Thyroid gland (tissue), 4 donors: ENCODE results near the gene AQP2. TPM values are rescaled to one million over a fixed set of nuclear protein-coding genes. Genes with fewer than 3 reads are reported as not detected.

Experiments used
- DNase-seq, 2 donors: peaks; one replicate each; pipeline ENCODE4 v3.0.0-alpha.2; 2019
- H3K27ac ChIP-seq, 3 donors: fragments of 200-600 bp; sonication (generic); 1 replicate in 2 of 3; 2 replicates in 1 of 3; pipeline ENCODE4 v1.5.1; 2016 to 2019; ENCODE audit warnings: mild to moderate bottlenecking in 1 of 3, moderate library complexity in 1 of 3
- H3K27me3 ChIP-seq: fragments of 200-600 bp; sonication (generic); one replicate; pipeline ENCODE4 v1.5.1; 2019
- H3K36me3 ChIP-seq, 2 donors: fragments of 200-600 bp; sonication (generic); one replicate each; pipeline ENCODE4 v1.5.1; 2016 to 2019
- H3K4me1 ChIP-seq, 2 donors: fragments of 200-600 bp; sonication (generic); one replicate each; pipeline ENCODE4 v1.5.1; 2017 to 2019
- H3K4me3 ChIP-seq, 3 donors: fragments of 200-600 bp; sonication (generic); replicated peaks in 1 of 3; 1 replicate in 2 of 3; 2 replicates in 1 of 3; pipeline ENCODE4 v1.5.1; 2016; ENCODE audit warnings: mild to moderate bottlenecking in 1 of 3
- H3K9me3 ChIP-seq: fragments of 200-600 bp; sonication (generic); one replicate; pipeline ENCODE4 v1.5.1; 2017
- CTCF ChIP-seq, 6 experiments: fragments of 200-600 bp in 3 of 6; fragments of 450-650 bp in 3 of 6; sonication (generic) in 3 of 6; IDR thresholded peaks; one replicate each; pipeline ENCODE4 v1.5.1; 2016 to 2019; ENCODE audit warnings: antibody characterized with exemption in 6 of 6, mild to moderate bottlenecking in 2 of 6, inconsistent platforms in 1 of 6, moderate library complexity in 1 of 6
- POLR2A ChIP-seq, 2 donors: fragments of 450-650 bp; IDR thresholded peaks; one replicate each; pipeline ENCODE4 v1.6.1; 2017; ENCODE audit warnings: antibody characterized with exemption in 2 of 2, mild to moderate bottlenecking in 2 of 2, moderate library complexity in 1 of 2
- WGBS, 2 donors: methylation state at CpG; one replicate each; pipeline ENCODE4 v1.1.5; 2017; 5-methylcytosine and 5-hydroxymethylcytosine counted together
- intact Hi-C: fragments of 100-400 bp; cut with DNase I; formaldehyde crosslinking; loops from one replicate; pipeline ENCODE4 v1.15.1; 2023
- total RNA-seq, 4 donors: library from RNA; depleted of rRNA; stranded (reverse); fragments of >200 nt; gene quantifications; one replicate each; pipeline ENCODE4 v1.2.3, GENCODE V29; 2016

Gene AQP2
- total RNA-seq, 4 donors from 2014 or later: 0.67 TPM; not detected in 3

GRCh38 chr12:49974677-49975317 is 24.3 kb downstream of the AQP2 start:
- Histone ChIP-seq H3K9me3 (no peaks in the 10 kb centered on the region), H3K4me3 (no peak overlapping the region), H3K27me3 (no peaks in the 10 kb centered on the region), H3K27ac (no peak overlapping the region), H3K4me1 (no peaks in the 10 kb centered on the region), H3K36me3 (no peaks in the 10 kb centered on the region)
- intact Hi-C loops: no loop called here
- DNase-seq: no peak
- 59 to 60% methylated on average over 8 of the region's 8 CpGs for WGBS, 2 donors
- TF ChIP-seq POLR2A (IDR thresholded peaks at IDR 0.05) (no peak), CTCF (IDR thresholded peaks at IDR 0.05) (no peak)

- no peaks in the 10 kb centered on the region for H3K4me1 ChIP-seq
- no peak overlapping the region for H3K4me3 ChIP-seq
- H3K27me3 ChIP-seq: no peaks in the 10 kb centered on the region
- H3K36me3 ChIP-seq: no peaks in the 10 kb centered on the region
- WGBS, 2 donors: 52 to 66% methylated on average over 6 to 17 of the region's 17 CpGs
- intact Hi-C loops: no loop called here
- H3K27ac ChIP-seq: no peak overlapping the region
- TF ChIP-seq POLR2A (IDR thresholded peaks at IDR 0.05) (no peak), CTCF (IDR thresholded peaks at IDR 0.05) (no peak)
- no peaks in the 10 kb centered on the region for H3K9me3 ChIP-seq
- DNase-seq: no peak
These were observed 24.8 kb downstream of the AQP2 start for GRCh38 chr12:49975318-49975761.

GRCh38 chr12:49976557-49976956 is 26.0 kb downstream of the AQP2 start:
- Histone ChIP-seq H3K27ac (no peak overlapping the region), H3K27me3 (no peaks in the 10 kb centered on the region), H3K4me1 (no peaks in the 10 kb centered on the region), H3K9me3 (no peaks in the 10 kb centered on the region), H3K4me3 (no peak overlapping the region), H3K36me3 (no peaks in the 10 kb centered on the region)
- no peak for DNase-seq
- WGBS, 2 donors: 90 to 95% methylated on average over 2 of the region's 2 CpGs
- TF ChIP-seq CTCF (IDR thresholded peaks at IDR 0.05) (no peak), POLR2A (IDR thresholded peaks at IDR 0.05) (no peak)
- intact Hi-C loops: no loop called here

- Histone ChIP-seq H3K4me3 (no peak overlapping the region), H3K27ac (no peak overlapping the region), H3K9me3 (no peaks in the 10 kb centered on the region), H3K27me3 (no peaks in the 10 kb centered on the region), H3K36me3 (no peaks in the 10 kb centered on the region), H3K4me1 (no peaks in the 10 kb centered on the region)
- intact Hi-C loops: no loop called here
- TF ChIP-seq POLR2A (IDR thresholded peaks at IDR 0.05) (no peak), CTCF (IDR thresholded peaks at IDR 0.05) (no peak)
- 84 to 87% methylated on average over 4 of the region's 4 CpGs for WGBS, 2 donors
- no peak for DNase-seq
These were observed 27.6 kb downstream of the AQP2 start for GRCh38 chr12:49978125-49978524.

GRCh38 chr12:49979016-49979586 is 28.6 kb downstream of the AQP2 start:
- intact Hi-C loops: no loop called here
- Histone ChIP-seq H3K9me3 (no peaks in the 10 kb centered on the region), H3K4me3 (no peak overlapping the region), H3K36me3 (no peaks in the 10 kb centered on the region), H3K4me1 (no peaks in the 10 kb centered on the region), H3K27me3 (no peaks in the 10 kb centered on the region), H3K27ac (no peak overlapping the region)
- WGBS, 2 donors: 89% methylated on average over 10 of the region's 10 CpGs
- DNase-seq: no peak
- no peak for TF ChIP-seq POLR2A (IDR thresholded peaks at IDR 0.05)
- TF ChIP-seq CTCF (IDR thresholded peaks at IDR 0.05): no peak
